ENCODE data around the gene TBX21.

DNA sequence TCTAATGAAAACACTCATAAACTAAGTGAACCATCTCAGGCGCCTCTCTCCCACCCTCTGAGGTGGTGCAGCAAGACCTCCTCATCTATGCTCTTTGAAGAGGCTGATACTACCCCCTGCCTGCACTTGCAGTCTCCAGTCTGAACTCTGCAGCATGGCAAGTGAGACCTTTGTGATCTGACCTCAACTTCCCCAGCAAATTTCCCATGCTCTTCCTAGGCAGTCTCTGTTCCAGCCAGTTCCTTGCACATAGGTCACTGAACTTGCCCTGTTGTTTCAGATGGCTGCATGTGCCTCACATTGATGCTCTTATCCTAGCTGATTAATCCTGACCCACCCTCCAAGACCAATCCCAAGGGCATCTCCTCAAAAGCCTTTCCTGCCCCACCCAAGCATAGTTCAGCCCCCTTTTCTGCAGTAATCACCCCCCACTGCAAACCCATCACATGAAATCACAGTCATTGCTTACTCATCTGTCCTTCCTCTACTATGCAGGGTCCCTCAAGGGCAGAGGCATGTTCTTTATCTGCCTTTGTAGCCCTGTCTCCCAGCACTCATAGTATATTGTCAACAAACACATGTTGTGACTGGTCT is 42.0 kb downstream of the TBX21 start:
- TF ChIP-seq, protein P1, sequence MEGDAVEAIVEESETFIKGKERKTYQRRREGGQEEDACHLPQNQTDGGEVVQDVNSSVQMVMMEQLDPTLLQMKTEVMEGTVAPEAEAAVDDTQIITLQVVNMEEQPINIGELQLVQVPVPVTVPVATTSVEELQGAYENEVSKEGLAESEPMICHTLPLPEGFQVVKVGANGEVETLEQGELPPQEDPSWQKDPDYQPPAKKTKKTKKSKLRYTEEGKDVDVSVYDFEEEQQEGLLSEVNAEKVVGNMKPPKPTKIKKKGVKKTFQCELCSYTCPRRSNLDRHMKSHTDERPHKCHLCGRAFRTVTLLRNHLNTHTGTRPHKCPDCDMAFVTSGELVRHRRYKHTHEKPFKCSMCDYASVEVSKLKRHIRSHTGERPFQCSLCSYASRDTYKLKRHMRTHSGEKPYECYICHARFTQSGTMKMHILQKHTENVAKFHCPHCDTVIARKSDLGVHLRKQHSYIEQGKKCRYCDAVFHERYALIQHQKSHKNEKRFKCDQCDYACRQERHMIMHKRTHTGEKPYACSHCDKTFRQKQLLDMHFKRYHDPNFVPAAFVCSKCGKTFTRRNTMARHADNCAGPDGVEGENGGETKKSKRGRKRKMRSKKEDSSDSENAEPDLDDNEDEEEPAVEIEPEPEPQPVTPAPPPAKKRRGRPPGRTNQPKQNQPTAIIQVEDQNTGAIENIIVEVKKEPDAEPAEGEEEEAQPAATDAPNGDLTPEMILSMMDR (IDR thresholded peaks at IDR 0.05; ENCODE audit: insufficient read depth, low read length, poor library complexity, severe bottlenecking), result no peak
- TF ChIP-seq EZH2phosphoT487 (conservative IDR thresholded peaks at IDR 0.05; ENCODE audit: low read length), result no peak

Data from SU-DHL-6 (cell line).